WI38 (cell line): ENCODE results near the gene CYP4F3.

Experiments used
- H3K4me3 ChIP-seq: 2 replicates; pipeline ENCODE4 v1.5.1; 2011; ENCODE audit warnings: low read depth, mild to moderate bottlenecking, control low read depth, low read length
- CTCF ChIP-seq: IDR thresholded peaks from 2 replicates; pipeline ENCODE4 v1.5.1; 2012; ENCODE audit warnings: low read depth, mild to moderate bottlenecking, control low read depth, low read length

Gene CYP4F3

GRCh38 chr19:15656467-15656866 lies 15.8 kb downstream of the CYP4F3 start:
- no peak for TF ChIP-seq CTCF
- no peak overlapping the region for H3K4me3 ChIP-seq

- TF ChIP-seq CTCF = no peak
- H3K4me3 ChIP-seq = no peak overlapping the region
Measured at GRCh38 chr19:15663247-15663646, 22.6 kb downstream of the CYP4F3 start.

GRCh38 chr19:15666186-15666585 lies 25.5 kb downstream of the CYP4F3 start:
- no peak overlapping the region for H3K4me3 ChIP-seq
- no peak for TF ChIP-seq CTCF

GRCh38 chr19:15666883-15667282 lies 26.2 kb downstream of the CYP4F3 start:
- no peak overlapping the region for H3K4me3 ChIP-seq
- TF ChIP-seq CTCF = no peak

DNA sequence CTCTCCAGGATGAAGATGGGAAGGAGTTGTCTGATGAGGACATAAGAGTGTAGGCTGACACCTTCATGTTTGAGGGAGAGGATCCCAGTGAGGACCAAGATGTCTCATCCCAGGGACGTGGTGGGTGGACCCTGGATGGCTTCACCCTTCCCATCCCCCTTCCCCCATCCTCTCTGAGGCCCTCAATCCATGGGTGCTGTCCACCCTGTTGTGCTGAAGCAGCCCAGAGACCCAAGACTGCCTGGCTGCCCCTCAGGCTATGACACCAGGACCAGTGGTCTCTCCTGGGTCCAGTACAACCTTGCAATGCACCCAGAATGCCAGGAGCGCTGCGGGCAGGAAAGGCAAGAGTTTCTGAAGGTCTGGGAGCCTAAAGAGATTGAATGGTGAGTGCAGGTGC lies 28.7 kb downstream of the CYP4F3 start:
- TF ChIP-seq CTCF = no peak
- no peak overlapping the region for H3K4me3 ChIP-seq

DNA sequence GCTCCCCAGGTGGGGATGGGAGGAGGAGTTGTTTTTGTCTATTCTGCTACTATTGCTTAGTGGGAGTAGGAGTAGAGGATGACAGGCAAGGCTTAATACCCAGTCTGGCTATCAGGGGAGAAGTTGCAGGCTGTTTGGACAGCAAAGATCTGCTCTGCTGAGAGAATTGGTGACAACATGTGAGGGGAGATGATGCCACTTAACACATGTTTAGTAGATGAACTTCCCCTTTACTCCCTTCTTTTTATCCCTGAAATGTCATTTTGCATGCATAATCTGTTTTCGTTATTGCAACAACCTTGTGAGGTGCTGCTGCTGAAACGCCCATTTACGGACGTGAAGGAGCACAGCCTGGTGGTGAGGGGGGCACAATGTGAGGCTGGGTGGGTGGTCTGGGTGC lies 29.2 kb downstream of the CYP4F3 start:
- TF ChIP-seq CTCF = no peak

DNA sequence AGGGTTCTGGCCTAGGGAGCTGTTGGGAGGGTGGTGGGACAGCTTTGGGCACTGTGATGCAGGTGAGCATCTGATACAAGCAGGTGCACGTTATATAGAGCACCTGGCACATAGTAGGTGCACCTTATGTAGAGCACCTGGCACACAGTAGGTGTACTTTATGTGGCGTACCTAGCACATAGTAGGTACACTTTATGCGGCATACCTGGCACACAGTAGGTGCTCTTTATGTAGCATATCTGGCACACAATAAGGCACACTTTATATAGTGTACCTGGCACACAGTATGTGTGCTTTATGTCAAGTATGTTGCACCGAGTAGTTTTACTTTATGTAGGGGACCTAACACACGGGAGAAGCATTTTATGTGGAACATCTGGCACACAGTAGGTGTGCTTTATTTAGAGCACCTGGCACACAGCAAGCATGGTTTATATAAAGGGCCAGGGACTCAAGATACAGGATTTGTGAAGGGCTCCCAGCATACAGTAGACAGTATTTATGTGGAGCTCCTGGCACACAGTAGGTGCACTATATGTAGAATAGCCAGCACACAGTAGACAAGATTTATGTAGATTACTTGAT lies 30.6 kb downstream of the CYP4F3 start:
- TF ChIP-seq CTCF = no peak
- H3K4me3 ChIP-seq = no peak overlapping the region

More for the DNA sequence above, 29.2 kb downstream of the CYP4F3 start:
- no peak overlapping the region for H3K4me3 ChIP-seq
